ENCODE results near the gene ENC1. TPM values are rescaled to one million over a fixed set of nuclear protein-coding genes. Genes with fewer than 3 reads are reported as not detected.
"Not testable (repeated sequence)": the region's sequence is repeated elsewhere in the genome, so short reads cannot be mapped to it uniquely, and the experiment has no call there.

The ENC1 gene
- total RNA-seq, 1 experiment from 2014 or later, result 38.8 TPM

DNA sequence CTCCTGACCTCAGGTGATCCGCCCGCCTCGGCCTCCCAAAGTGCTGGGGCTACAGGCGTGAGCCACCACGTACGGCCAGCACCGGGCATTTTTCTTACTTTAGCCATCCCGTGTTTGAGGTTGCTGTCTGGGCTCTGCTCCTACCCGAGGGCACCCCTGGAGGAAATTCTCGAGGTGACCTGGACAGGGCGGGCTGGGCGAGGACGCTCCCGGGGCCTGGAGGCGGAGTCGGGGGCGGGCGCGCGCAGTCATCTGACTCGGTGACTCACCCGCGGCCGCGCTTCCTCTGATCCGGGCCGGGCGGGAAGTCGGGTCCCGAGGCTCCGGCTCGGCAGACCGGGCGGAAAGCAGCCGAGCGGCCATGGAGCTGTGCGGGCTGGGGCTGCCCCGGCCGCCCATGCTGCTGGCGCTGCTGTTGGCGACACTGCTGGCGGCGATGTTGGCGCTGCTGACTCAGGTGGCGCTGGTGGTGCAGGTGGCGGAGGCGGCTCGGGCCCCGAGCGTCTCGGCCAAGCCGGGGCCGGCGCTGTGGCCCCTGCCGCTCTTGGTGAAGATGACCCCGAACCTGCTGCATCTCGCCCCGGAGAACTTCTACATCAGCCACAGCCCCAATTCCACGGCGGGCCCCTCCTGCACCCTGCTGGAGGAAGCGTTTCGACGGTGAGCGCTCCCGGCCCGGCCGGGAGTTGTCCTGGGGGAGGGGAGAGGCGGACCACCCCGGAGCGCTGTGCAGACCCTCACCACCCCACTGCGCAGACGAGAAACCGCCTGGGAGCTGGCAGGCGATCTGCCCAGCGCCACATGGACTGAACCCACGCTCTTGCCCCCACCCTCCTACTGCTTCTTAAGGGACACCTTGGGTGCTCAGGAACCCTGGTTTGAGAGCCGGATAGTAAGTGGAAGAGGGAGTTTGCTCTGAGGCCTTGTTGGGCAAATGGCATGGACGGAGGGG, 44.6 kb upstream of the ENC1 start, which contains the start of gene HEXB:
Gene HEXB, plus strand, starts transcription at position 334 of the 952 bp plus-strand sequence. Its CDS starts 28 bp downstream, at position 362.
- DNase-seq, result peak; percentile 78 to 91
- H3K4me2 ChIP-seq, result peak within 1 kb of the TSS; percentile 88
- H3F3A ChIP-seq (ENCODE audit: insufficient read depth, low read depth), result peaks cover 2% of the 10 kb centered on the region; the same call in 1 of the 2 replicates
- peak within 1 kb of the TSS; percentile 78 for H3K4me3 ChIP-seq
- ChIA-PET POLR2A (ENCODE audit: unreplicated experiment) (interaction anchor here (0.5 to 0.8 kb wide), 4 partner anchors 82 to 636 kb away, joined by 3 to 9 read pairs (median 4); partner anchors contain the start of genes GFM2 and NSA2), CTCF (interaction anchor here (1.1 kb wide), 1 partner anchor 783 kb away, joined by 3 read pairs; no protein-coding TSS in a partner anchor)
- no peaks in the 10 kb centered on the region for H3K27me3 ChIP-seq (ENCODE audit: insufficient read depth, low read depth)
- no peaks in the 10 kb centered on the region for H3K9me2 ChIP-seq (ENCODE audit: insufficient read depth)
- peak within 1 kb of the TSS; percentile 99 for H2AFZ ChIP-seq
- no peaks in the 10 kb centered on the region for H3K9me3 ChIP-seq (ENCODE audit: insufficient read depth, low read depth)
- TF ChIP-seq CTCF (conservative IDR thresholded peaks at IDR 0.05), result no peak
- TF ChIP-seq EZH2 (IDR thresholded peaks at IDR 0.05; ENCODE audit: low read depth), result no peak
- H3K27ac ChIP-seq, result peak within 1 kb of the TSS; percentile 52; the same call in 1 of the 2 replicates
- H4K20me1 ChIP-seq (ENCODE audit: insufficient read depth), result no peaks in the 10 kb centered on the region
- peaks cover 19% of the 10 kb centered on the region for H3K4me1 ChIP-seq (replicated peaks; ENCODE audit: insufficient read depth)
- intact Hi-C loops (cut with micrococcal nuclease; ENCODE audit: unreplicated experiment), result no loop called here
- peaks cover 9% of the 10 kb centered on the region; the same call in 1 of the 2 replicates for H3K36me3 ChIP-seq (ENCODE audit: low read depth)
- no TSS peak for BruUV-seq (replicated peaks)
- peaks cover 22% of the 10 kb centered on the region for H3K79me2 ChIP-seq (ENCODE audit: low read depth)

- H2AFZ ChIP-seq, result no peak overlapping the region
- intact Hi-C loops (cut with micrococcal nuclease; ENCODE audit: unreplicated experiment), result loop anchor here (10.0 kb wide), 1 partner anchor 655 kb away; the partner anchor contains the start of gene HMGCR
- DNase-seq, result no peak
Observed at GRCh38 chr5:74679966-74680365, 39.4 kb upstream of the ENC1 start.

DNA sequence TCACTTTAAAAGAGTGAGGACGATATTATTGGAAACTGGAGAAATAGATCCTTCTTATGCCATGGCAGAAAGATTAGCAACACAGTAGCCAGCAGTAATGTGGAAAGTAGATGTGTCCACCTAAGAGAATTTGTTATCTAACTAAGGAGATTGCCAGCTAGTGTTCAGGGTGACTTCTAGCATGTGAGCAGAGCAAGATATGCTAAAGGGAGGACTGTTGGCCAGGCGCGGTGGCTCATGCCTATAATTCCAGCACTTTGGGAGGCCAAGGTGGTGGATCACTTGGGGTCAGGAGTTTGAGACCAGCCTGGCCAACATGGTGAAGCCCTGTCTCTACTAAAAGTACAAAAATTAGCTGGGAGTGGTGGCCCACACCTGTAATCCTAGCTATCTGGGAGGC, 38.8 kb upstream of the ENC1 start:
- intact Hi-C loops (cut with micrococcal nuclease; ENCODE audit: unreplicated experiment), result loop anchor here (10.0 kb wide), 1 partner anchor 656 kb away; the partner anchor contains the start of gene HMGCR
- H3K36me3 ChIP-seq (ENCODE audit: low read depth); H3K79me2 ChIP-seq (ENCODE audit: low read depth); H3K9me2 ChIP-seq (ENCODE audit: insufficient read depth); H2AFZ ChIP-seq; H3K27ac ChIP-seq; POLR2A ChIA-PET (ENCODE audit: unreplicated experiment); H3K4me1 ChIP-seq (replicated peaks; ENCODE audit: insufficient read depth); BruUV-seq (replicated peaks); H3K9me3 ChIP-seq (ENCODE audit: insufficient read depth, low read depth); CTCF ChIA-PET; H4K20me1 ChIP-seq (ENCODE audit: insufficient read depth); H3F3A ChIP-seq (ENCODE audit: insufficient read depth, low read depth); H3K27me3 ChIP-seq (ENCODE audit: insufficient read depth, low read depth); H3K4me2 ChIP-seq; H3K4me3 ChIP-seq; DNase-seq: not testable (repeated sequence)

More at GRCh38 chr5:74679966-74680365, 39.4 kb upstream of the ENC1 start:
- CTCF ChIA-PET, result no interaction called here
- Histone ChIP-seq H3K9me3 (ENCODE audit: insufficient read depth, low read depth) (no peaks in the 10 kb centered on the region), H3K27ac (no peak overlapping the region), H3K27me3 (ENCODE audit: insufficient read depth, low read depth) (no peaks in the 10 kb centered on the region), H3K79me2 (ENCODE audit: low read depth) (no peaks in the 10 kb centered on the region), H3K9me2 (ENCODE audit: insufficient read depth) (no peaks in the 10 kb centered on the region), H3K4me1 (replicated peaks; ENCODE audit: insufficient read depth) (0 out of 2 replicates have a peak, but pooled peaks cover 7% of the 10 kb centered on the region), H3K4me3 (no peak overlapping the region), H3F3A (ENCODE audit: insufficient read depth, low read depth) (peaks cover 9% of the 10 kb centered on the region; the same call in 1 of the 2 replicates), H3K4me2 (no peak overlapping the region; the same call in 1 of the 2 replicates), H3K36me3 (ENCODE audit: low read depth) (no peaks in the 10 kb centered on the region), H4K20me1 (ENCODE audit: insufficient read depth) (no peaks in the 10 kb centered on the region)
- TF ChIP-seq EZH2 (IDR thresholded peaks at IDR 0.05; ENCODE audit: low read depth) (no peak), CTCF (conservative IDR thresholded peaks at IDR 0.05) (no peak)
- BruUV-seq (replicated peaks), result no TSS peak
- POLR2A ChIA-PET (ENCODE audit: unreplicated experiment), result no interaction called here

- H3K4me2 ChIP-seq; H3K9me2 ChIP-seq (ENCODE audit: insufficient read depth); BruUV-seq (replicated peaks); H3F3A ChIP-seq (ENCODE audit: insufficient read depth, low read depth); H3K9me3 ChIP-seq (ENCODE audit: insufficient read depth, low read depth); H4K20me1 ChIP-seq (ENCODE audit: insufficient read depth); H3K4me3 ChIP-seq; CTCF ChIA-PET; H3K27me3 ChIP-seq (ENCODE audit: insufficient read depth, low read depth); H3K79me2 ChIP-seq (ENCODE audit: low read depth); DNase-seq; H3K27ac ChIP-seq; H3K36me3 ChIP-seq (ENCODE audit: low read depth); POLR2A ChIA-PET (ENCODE audit: unreplicated experiment); H2AFZ ChIP-seq: not testable (repeated sequence)
- intact Hi-C loops (cut with micrococcal nuclease; ENCODE audit: unreplicated experiment), result loop anchor here (10.0 kb wide), 1 partner anchor 657 kb away; the partner anchor contains the start of gene HMGCR
- peaks cover 11% of the 10 kb centered on the region; the same call in 1 of the 2 replicates for H3K4me1 ChIP-seq (replicated peaks; ENCODE audit: insufficient read depth)
Observed at GRCh38 chr5:74678123-74678522, 37.6 kb upstream of the ENC1 start.

- H2AFZ ChIP-seq; H3K9me2 ChIP-seq (ENCODE audit: insufficient read depth); H3K79me2 ChIP-seq (ENCODE audit: low read depth); H3K9me3 ChIP-seq (ENCODE audit: insufficient read depth, low read depth); H3F3A ChIP-seq (ENCODE audit: insufficient read depth, low read depth); H3K4me2 ChIP-seq; H4K20me1 ChIP-seq (ENCODE audit: insufficient read depth); H3K4me3 ChIP-seq; CTCF ChIA-PET; DNase-seq; H3K27me3 ChIP-seq (ENCODE audit: insufficient read depth, low read depth); H3K36me3 ChIP-seq (ENCODE audit: low read depth); BruUV-seq (replicated peaks); H3K27ac ChIP-seq: not testable (repeated sequence)
- H3K4me1 ChIP-seq (replicated peaks; ENCODE audit: insufficient read depth), result peaks cover 16% of the 10 kb centered on the region; the same call in 1 of the 2 replicates
- intact Hi-C loops (cut with micrococcal nuclease; ENCODE audit: unreplicated experiment), result loop anchor here (10.0 kb wide), 1 partner anchor 658 kb away; the partner anchor contains the start of gene HMGCR
- POLR2A ChIA-PET (ENCODE audit: unreplicated experiment), result interaction anchor here (0.7 kb wide), 1 partner anchor 298 kb away, joined by 4 read pairs; no protein-coding TSS in a partner anchor
Observed at GRCh38 chr5:74676466-74676865, 35.9 kb upstream of the ENC1 start.

All from PC-9 (cell line).